NCI-H526 treated with DMSO at 0.1 percent for 48 hours (cell line): Measurements from ENCODE around the gene RHOC.

ENCODE experiments used
- DNase-seq: peaks from one replicate; lab custom pipeline; 2025; lab: John Stamatoyannopoulos, UW

The RHOC gene

GRCh38 chr1:112677501-112677900 is 29.4 kb downstream of the RHOC start:
- no peak for DNase-seq

DNA sequence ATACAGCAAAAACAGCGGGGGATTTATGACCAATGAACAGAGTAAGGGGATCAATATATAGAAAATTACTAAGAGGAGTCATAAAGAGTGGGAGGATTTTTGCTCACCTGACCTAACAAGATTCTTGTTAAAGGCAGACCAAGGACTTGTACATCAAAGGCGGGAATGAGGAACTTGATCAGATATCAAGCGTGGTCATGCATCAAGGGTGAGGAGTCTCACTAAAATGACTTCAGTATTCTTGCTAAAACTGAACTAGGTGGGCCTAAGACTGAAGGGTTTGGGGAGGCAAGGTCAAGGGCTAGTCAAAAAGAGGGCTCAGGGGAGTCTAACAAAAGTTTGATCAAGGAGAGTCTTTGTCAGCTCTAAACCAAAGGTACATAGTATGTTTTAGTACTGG is 30.4 kb downstream of the RHOC start:
- no peak for DNase-seq

GRCh38 chr1:112675728-112676381 is 31.1 kb downstream of the RHOC start:
- no peak for DNase-seq

GRCh38 chr1:112674986-112675727 is 31.8 kb downstream of the RHOC start:
- peak; percentile 50 for DNase-seq

DNA sequence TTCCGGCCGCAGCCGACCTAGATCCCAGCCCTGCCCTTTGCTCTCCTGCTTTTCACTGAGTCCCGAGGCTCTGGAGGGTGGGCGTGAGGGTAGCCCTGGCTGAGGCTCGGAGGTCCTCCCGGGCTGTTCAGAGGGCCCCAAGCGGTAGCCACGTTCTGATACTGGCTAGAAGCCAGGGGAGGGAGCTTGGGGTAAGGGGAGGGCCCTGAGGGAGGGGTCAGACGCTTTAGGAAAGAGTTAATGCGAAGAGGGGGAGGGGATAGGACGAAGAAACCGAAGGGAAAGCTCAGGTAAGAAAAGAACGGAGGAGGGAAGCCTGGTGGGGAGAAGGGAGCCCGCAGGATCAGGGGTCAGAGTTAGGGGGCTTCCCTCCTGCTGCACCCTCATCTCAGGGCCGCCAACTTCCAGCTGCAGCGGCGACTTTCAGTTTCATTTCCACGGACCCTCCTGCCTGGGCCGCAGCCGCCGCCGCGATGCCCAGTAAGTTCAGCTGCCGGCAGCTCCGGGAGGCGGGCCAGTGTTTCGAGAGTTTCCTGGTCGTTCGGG is 32.4 kb downstream of the RHOC start, which contains the start of gene MOV10:
MOV10 (plus strand) TSS at position 220 of the 546 bp plus-strand sequence; CDS start at position 474, 254 bp downstream.
- DNase-seq: peak; percentile 82

DNA sequence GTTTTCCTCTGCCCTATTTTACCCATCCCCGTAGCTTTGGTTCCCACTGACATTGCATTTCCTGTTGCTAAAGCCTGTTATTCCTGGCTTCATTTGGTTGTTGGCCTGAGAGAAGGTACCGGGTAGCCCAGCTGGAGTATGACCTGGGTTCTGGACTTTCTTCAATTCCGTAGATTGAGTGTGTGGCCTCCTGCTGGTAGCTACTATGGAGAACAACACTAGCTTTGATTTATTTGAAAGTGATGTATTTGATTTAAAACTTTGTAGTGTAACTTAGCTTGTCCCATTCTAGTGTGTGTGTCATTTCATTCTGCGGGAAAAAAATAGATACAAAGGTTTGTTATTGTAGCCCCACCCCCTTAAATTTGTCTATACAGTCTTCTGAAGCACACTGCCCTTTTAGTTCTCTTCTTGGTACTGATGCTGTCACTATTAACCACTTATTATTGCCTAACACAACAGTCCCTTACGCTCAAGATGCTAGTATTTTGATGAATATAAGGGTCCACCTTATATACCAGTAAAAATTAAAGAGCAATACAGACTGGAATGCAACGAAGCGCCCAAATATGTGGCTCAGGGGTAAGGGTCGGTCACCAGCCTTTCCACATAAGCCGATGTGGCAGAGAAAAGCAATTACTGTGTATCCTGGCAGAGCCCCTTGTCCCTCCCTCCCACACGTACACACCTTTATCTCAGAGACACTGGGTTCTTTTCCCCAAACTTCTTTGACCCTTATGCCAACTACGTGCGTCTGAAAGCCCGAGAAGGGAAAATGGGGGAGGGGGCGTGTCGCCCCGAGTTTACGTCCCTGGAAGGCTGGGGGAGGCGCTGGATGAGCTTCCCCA is 33.1 kb downstream of the RHOC start:
- no peak for DNase-seq

- DNase-seq: no peak
These were observed 34.1 kb downstream of the RHOC start for GRCh38 chr1:112672842-112673241.

DNA sequence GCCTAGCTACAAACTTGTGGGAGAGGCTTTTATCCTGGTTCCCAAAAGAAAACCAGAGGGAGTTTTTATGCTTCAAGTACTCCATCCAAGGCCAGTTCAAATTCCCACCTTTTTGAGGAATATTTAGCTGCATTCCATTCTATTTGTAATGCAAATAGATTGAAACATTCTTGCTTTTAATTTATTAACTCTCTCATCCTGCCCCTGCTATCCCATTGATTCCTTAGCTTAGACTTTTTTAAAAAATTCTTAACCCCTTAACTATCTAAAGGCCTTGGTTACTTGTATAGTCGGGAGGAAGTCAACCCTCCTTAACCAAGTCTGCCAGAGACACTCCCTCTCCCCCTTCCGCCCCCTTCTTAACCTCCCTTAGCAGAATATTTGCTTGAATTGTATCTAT is 34.9 kb downstream of the RHOC start:
- no peak for DNase-seq

- DNase-seq: no peak
These were observed 40.0 kb downstream of the RHOC start for GRCh38 chr1:112666946-112667345.

GRCh38 chr1:112665857-112666256 is 41.1 kb downstream of the RHOC start:
- DNase-seq: no peak

DNA sequence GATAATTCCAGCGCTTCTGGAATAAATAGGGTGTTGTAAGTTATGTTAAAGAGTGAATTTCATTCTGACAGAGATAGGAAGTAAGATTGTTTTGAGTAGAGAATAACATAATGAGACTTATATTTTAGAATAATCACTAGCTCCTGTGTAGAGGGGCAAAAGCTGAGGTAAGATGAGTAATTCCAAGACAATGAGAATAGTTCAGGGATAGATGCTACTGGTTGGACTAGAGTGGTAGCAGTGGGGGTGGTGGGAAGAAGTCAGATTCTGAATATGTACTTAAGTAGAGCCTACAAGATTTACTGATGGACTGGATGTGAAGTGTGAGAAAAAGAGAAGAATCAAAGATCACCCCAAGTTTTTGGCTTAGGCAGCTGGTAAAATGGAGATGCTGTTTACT is 55.7 kb downstream of the RHOC start:
- no peak for DNase-seq
